ENCODE results near the gene RNASE2. TPM values are rescaled to one million over a fixed set of nuclear protein-coding genes. Genes with fewer than 3 reads are reported as not detected.

Gene RNASE2
- total and polyA plus RNA-seq, 2 donors, result 16.6 to 49.1 TPM

DNA sequence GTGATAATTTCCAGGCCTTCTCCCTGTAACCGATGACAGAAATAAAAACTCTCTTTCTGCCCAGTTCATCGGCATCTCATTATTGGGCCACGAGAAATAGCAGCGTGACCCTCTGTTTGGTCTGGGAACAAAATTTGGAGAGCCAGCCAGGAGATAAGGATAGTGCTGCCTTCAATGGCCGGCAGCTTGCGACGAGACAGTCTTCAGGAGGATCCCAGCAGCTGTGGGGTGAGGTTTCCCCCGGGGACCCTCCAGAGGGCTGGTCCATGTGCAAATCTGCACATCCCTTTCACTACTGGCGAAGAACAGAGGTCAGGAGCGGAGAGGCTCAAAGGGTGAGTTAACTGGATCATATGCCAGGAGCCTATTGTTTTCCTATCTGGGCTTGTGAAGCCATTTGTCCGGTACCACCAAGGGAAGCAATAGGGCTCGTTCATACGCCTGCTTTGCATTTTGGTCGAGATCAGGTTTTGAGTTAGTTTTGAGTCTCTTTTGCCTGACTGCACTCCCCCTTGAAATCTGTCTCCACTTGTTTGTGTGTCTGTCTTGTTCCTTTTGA lies 48.6 kb downstream of the RNASE2 start:
- Histone ChIP-seq H3K4me1 (ENCODE audit: control insufficient read depth in 2 of 2, insufficient read depth in 2 of 2, low read length in 2 of 2) (peaks cover 0 to 5% of the 10 kb centered on the region in 2 donors), H3K27me3 (ENCODE audit: control insufficient read depth in 2 of 2, insufficient read depth in 1 of 2, low read length in 1 of 2) (no peaks in the 10 kb centered on the region), H3K9me3 (ENCODE audit: control insufficient read depth in 2 of 2, insufficient read depth in 1 of 2, low read length in 1 of 2) (no peaks in the 10 kb centered on the region), H3K27ac (ENCODE audit: low read depth in 1 of 2, low read length in 1 of 2) (no peak overlapping the region), H3K36me3 (ENCODE audit: control insufficient read depth in 2 of 2, insufficient read depth in 2 of 2, low read length in 1 of 2) (no peaks in the 10 kb centered on the region), H3K4me3 (ENCODE audit: low read length in 2 of 2) (no peak overlapping the region)
- DNase-seq (ENCODE audit: low read depth in 6 of 9, low spot score in 9 of 9), result no peak
- 97% methylated on average over 14 of the region's 14 CpGs for whole genome bisulfite sequencing

Other genes starting within 250 kb of the RNASE2 start
- not detected for gene EDDM3A, start 209.6 kb upstream of the RNASE2 start, total RNA-seq
- gene EDDM3A, start 209.6 kb upstream of the RNASE2 start, polyA plus RNA-seq, result 0.11 TPM
- 0.09 TPM for gene EDDM3B, start 187.1 kb upstream of the RNASE2 start, total RNA-seq
- 1.7 TPM for gene EDDM3B, start 187.1 kb upstream of the RNASE2 start, polyA plus RNA-seq
- 31.3 TPM for gene RNASE6, start 174.2 kb upstream of the RNASE2 start, total RNA-seq
- 87.1 TPM for gene RNASE6, start 174.2 kb upstream of the RNASE2 start, polyA plus RNA-seq
- 200 TPM for gene RNASE1, start 152.6 kb upstream of the RNASE2 start, total RNA-seq
- gene RNASE1, start 152.6 kb upstream of the RNASE2 start, polyA plus RNA-seq, result 491 TPM
- 26.7 TPM for gene RNASE3, start 64.1 kb upstream of the RNASE2 start, total RNA-seq
- 1.2 TPM for gene RNASE3, start 64.1 kb upstream of the RNASE2 start, polyA plus RNA-seq
- gene METTL17, start 34.5 kb downstream of the RNASE2 start, total RNA-seq, result 64.2 TPM
- 99.5 TPM for gene METTL17, start 34.5 kb downstream of the RNASE2 start, polyA plus RNA-seq
- 1.5 TPM for gene SLC39A2, start 43.8 kb downstream of the RNASE2 start, total RNA-seq
- gene SLC39A2, start 43.8 kb downstream of the RNASE2 start, polyA plus RNA-seq, result 7.0 TPM
- 19.8 TPM for gene NDRG2, start 69.6 kb downstream of the RNASE2 start, total RNA-seq
- 77.8 TPM for gene NDRG2, start 69.6 kb downstream of the RNASE2 start, polyA plus RNA-seq
- not detected for gene TPPP2, start 74.7 kb downstream of the RNASE2 start, total RNA-seq
- 0.30 TPM for gene TPPP2, start 74.7 kb downstream of the RNASE2 start, polyA plus RNA-seq
- not detected for gene RNASE13, start 79.3 kb downstream of the RNASE2 start, total RNA-seq
- gene RNASE13, start 79.3 kb downstream of the RNASE2 start, polyA plus RNA-seq, result not detected
- 0.47 TPM for gene RNASE7, start 86.9 kb downstream of the RNASE2 start, total RNA-seq
- 1.6 TPM for gene RNASE7, start 86.9 kb downstream of the RNASE2 start, polyA plus RNA-seq
- gene RNASE8, start 102.3 kb downstream of the RNASE2 start, total RNA-seq, result not detected
- not detected for gene RNASE8, start 102.3 kb downstream of the RNASE2 start, polyA plus RNA-seq
- gene ARHGEF40, start 114.8 kb downstream of the RNASE2 start, total RNA-seq, result 6.9 TPM
- gene ARHGEF40, start 114.8 kb downstream of the RNASE2 start, polyA plus RNA-seq, result 6.5 TPM
- gene ZNF219, start 143.2 kb downstream of the RNASE2 start, total RNA-seq, result 11.2 TPM
- 21.9 TPM for gene ZNF219, start 143.2 kb downstream of the RNASE2 start, polyA plus RNA-seq
- gene TMEM253, start 145.6 kb downstream of the RNASE2 start, total RNA-seq, result 0.14 TPM
- gene TMEM253, start 145.6 kb downstream of the RNASE2 start, polyA plus RNA-seq, result 0.98 TPM
- not detected for gene OR5AU1, start 200.6 kb downstream of the RNASE2 start, total RNA-seq
- gene OR5AU1, start 200.6 kb downstream of the RNASE2 start, polyA plus RNA-seq, result 0.05 TPM

Data from thymus (tissue), 11 donors.